H9 (cell line): ENCODE results near the gene ANTKMT. TPM values are rescaled to one million over a fixed set of nuclear protein-coding genes. Genes with fewer than 3 reads are reported as not detected.

Source experiments
- DNase-seq: peaks from one replicate; pipeline ENCODE4 v3.0.0-alpha.2; 2017
- H2AFZ ChIP-seq: one replicate; pipeline ENCODE4 v1.6.1; 2013; ENCODE audit warnings: mild to moderate bottlenecking, low read length, control low read depth, moderate library complexity
- H2AK5ac ChIP-seq: 2 replicates; pipeline ENCODE4 v1.6.1; 2013; ENCODE audit warnings: low read length, control low read depth, mixed read lengths; ENCODE audit not compliant: insufficient read length
- H2BK120ac ChIP-seq: one replicate; pipeline ENCODE4 v1.6.1; 2013; ENCODE audit warnings: low read depth, mild to moderate bottlenecking, low read length, control low read depth, inconsistent platforms; ENCODE audit not compliant: poor library complexity, severe bottlenecking
- H2BK12ac ChIP-seq: 2 replicates; pipeline ENCODE4 v1.6.1; 2013; ENCODE audit warnings: low read length, control low read depth, mixed read lengths, low read depth; ENCODE audit not compliant: insufficient read length
- H2BK15ac ChIP-seq: 2 replicates; pipeline ENCODE4 v1.6.1; 2013; ENCODE audit warnings: low read depth, low read length, control low read depth
- H2BK20ac ChIP-seq: one replicate; pipeline ENCODE4 v1.6.1; 2013; ENCODE audit warnings: low read depth, mild to moderate bottlenecking, low read length, control low read depth, inconsistent platforms; ENCODE audit not compliant: poor library complexity, severe bottlenecking
- H2BK5ac ChIP-seq: 2 replicates; pipeline ENCODE4 v1.6.1; 2013; ENCODE audit warnings: low read length, control low read depth, mixed read lengths; ENCODE audit not compliant: insufficient read length
- H3K14ac ChIP-seq: 2 replicates; pipeline ENCODE4 v1.6.1; 2013; ENCODE audit warnings: low read length, control low read depth; ENCODE audit not compliant: insufficient read depth
- H3K18ac ChIP-seq: 2 replicates; pipeline ENCODE4 v1.6.1; 2013; ENCODE audit warnings: low read depth, mild to moderate bottlenecking, mixed read lengths, low read length, control low read depth; ENCODE audit not compliant: insufficient read length
- H3K23ac ChIP-seq: 2 replicates; pipeline ENCODE4 v1.6.1; 2013; ENCODE audit warnings: low read length, control low read depth, mixed read lengths, low read depth; ENCODE audit not compliant: insufficient read length
- H3K23me2 ChIP-seq: 2 replicates; pipeline ENCODE4 v1.6.1; 2013; ENCODE audit warnings: low read depth, mild to moderate bottlenecking, mixed read lengths, low read length, control low read depth; ENCODE audit not compliant: insufficient read length, poor library complexity, severe bottlenecking
- H3K27ac ChIP-seq: 2 replicates; pipeline ENCODE4 v1.5.1; 2013; ENCODE audit warnings: low read length, control low read depth, mixed read lengths, low read depth; ENCODE audit not compliant: insufficient read length
- H3K27me3 ChIP-seq: 2 replicates; pipeline ENCODE4 v1.6.1; 2013; ENCODE audit warnings: low read length, control low read depth, inconsistent platforms; ENCODE audit not compliant: insufficient read depth
- H3K4ac ChIP-seq: 2 replicates; pipeline ENCODE4 v1.6.1; 2013; ENCODE audit warnings: low read depth, mild to moderate bottlenecking, control low read depth, inconsistent platforms, low read length, moderate library complexity
- H3K4me1 ChIP-seq: 2 replicates; pipeline ENCODE4 v1.6.1; 2013; ENCODE audit warnings: low read length, control low read depth, inconsistent platforms; ENCODE audit not compliant: insufficient read depth
- H3K4me2 ChIP-seq: 2 replicates; pipeline ENCODE4 v1.6.1; 2013; ENCODE audit warnings: low read length, control low read depth, mixed read lengths; ENCODE audit not compliant: insufficient read length, insufficient read depth
- H3K56ac ChIP-seq: 2 replicates; pipeline ENCODE4 v1.6.1; 2013; ENCODE audit warnings: low read depth, mild to moderate bottlenecking, mixed read lengths, low read length, control low read depth; ENCODE audit not compliant: insufficient read length
- H3K79me1 ChIP-seq: 2 replicates; pipeline ENCODE4 v1.6.1; 2013; ENCODE audit warnings: low read depth, mild to moderate bottlenecking, moderate library complexity, low read length, control low read depth, inconsistent platforms; ENCODE audit not compliant: insufficient read depth, poor library complexity, severe bottlenecking
- H3K79me2 ChIP-seq: 2 replicates; pipeline ENCODE4 v1.6.1; 2013; ENCODE audit warnings: low read length, control low read depth, inconsistent platforms; ENCODE audit not compliant: insufficient read depth
- H3K9ac ChIP-seq: 2 replicates; pipeline ENCODE4 v1.6.1; 2013; ENCODE audit warnings: low read length, control low read depth, mixed read lengths; ENCODE audit not compliant: insufficient read length; ENCODE audit errors: extremely low read depth
- H3K9me3 ChIP-seq: one replicate; pipeline ENCODE4 v1.6.1; 2013; ENCODE audit warnings: low read depth, low read length, inconsistent platforms; ENCODE audit not compliant: control insufficient read depth
- H3T11ph ChIP-seq: one replicate; pipeline ENCODE4 v1.6.1; 2013; ENCODE audit warnings: mild to moderate bottlenecking, low read length, control low read depth, inconsistent platforms
- H4K20me1 ChIP-seq: one replicate; pipeline ENCODE4 v1.6.1; 2013; ENCODE audit not compliant: control insufficient read depth, insufficient read length, insufficient read depth
- H4K5ac ChIP-seq: 2 replicates; pipeline ENCODE4 v1.6.1; 2013; ENCODE audit warnings: low read depth, mild to moderate bottlenecking, mixed read lengths, low read length, control low read depth; ENCODE audit not compliant: insufficient read length
- H4K8ac ChIP-seq: replicated peaks from 2 replicates; pipeline ENCODE4 v1.6.1; 2013; ENCODE audit warnings: low read length, control low read depth, mixed read lengths, low read depth; ENCODE audit not compliant: insufficient read length
- H4K91ac ChIP-seq: 2 replicates; pipeline ENCODE4 v1.6.1; 2013; ENCODE audit warnings: low read depth, mild to moderate bottlenecking, moderate library complexity, mixed read lengths, low read length, control low read depth; ENCODE audit not compliant: insufficient read length
- H3K27ac Mint-ChIP-seq, 3 experiments: 2 replicates in 2 of 3; 3 replicates in 1 of 3; pipeline ENCODE4 v1.8.0; 2020 to 2021; ENCODE audit warnings: mixed read lengths in 3 of 3, mild to moderate bottlenecking in 1 of 3, moderate library complexity in 1 of 3
- H3K27me3 Mint-ChIP-seq: 2 replicates; pipeline ENCODE4 v1.8.0; 2021; ENCODE audit warnings: low read depth, mild to moderate bottlenecking, moderate library complexity, mixed read lengths
- H3K36me3 Mint-ChIP-seq, 3 experiments: 2 replicates in 2 of 3; 3 replicates in 1 of 3; pipeline ENCODE4 v1.8.0; 2020 to 2021; ENCODE audit warnings: low read depth in 3 of 3, mixed read lengths in 3 of 3; ENCODE audit not compliant: insufficient read depth in 1 of 3
- H3K4me1 Mint-ChIP-seq, 2 experiments: 2 replicates each; pipeline ENCODE4 v1.8.0; 2020; ENCODE audit warnings: mixed read lengths in 2 of 2
- H3K4me3 Mint-ChIP-seq, 2 experiments: 2 replicates in 1 of 2; 3 replicates in 1 of 2; pipeline ENCODE4 v1.8.0; 2020 to 2021; ENCODE audit warnings: mild to moderate bottlenecking in 2 of 2, mixed read lengths in 2 of 2, moderate library complexity in 1 of 2
- H3K9me3 Mint-ChIP-seq, 2 experiments: 2 replicates in 1 of 2; 3 replicates in 1 of 2; pipeline ENCODE4 v1.8.0; 2020; ENCODE audit warnings: mild to moderate bottlenecking in 2 of 2, mixed read lengths in 2 of 2, moderate library complexity in 1 of 2
- CTCF ChIP-seq: fragments of 200-600 bp; sonication (generic); conservative IDR thresholded peaks from 3 replicates; pipeline ENCODE4 v1.8.0; 2021; ENCODE audit warnings: antibody characterized with exemption, mild to moderate bottlenecking
- WGBS: extraction: QIAGEN DNeasy Blood & Tissue Kit; methylation state at CpG from one replicate; pipeline ENCODE4 v1.1.7; 2013; ENCODE audit warnings: missing lambda C conversion rate, low lambda C conversion rate, mixed read lengths; ENCODE audit not compliant: insufficient read length; ENCODE audit errors: extremely low coverage; 5-methylcytosine and 5-hydroxymethylcytosine counted together
- total RNA-seq: library from RNA; stranded (reverse); gene quantifications from 2 replicates; pipeline ENCODE4 v1.2.1, GENCODE V29; 2021

The ANTKMT gene
- total RNA-seq, 1 experiment from 2014 or later = 31.5 TPM

GRCh38 chr16:676913-677312, 44.0 kb upstream of the ANTKMT start:
- H2AFZ ChIP-seq = no peak overlapping the region
- no peak overlapping the region for H2BK120ac ChIP-seq
- no peak overlapping the region for H3T11ph ChIP-seq
- H4K20me1 ChIP-seq = no peaks in the 10 kb centered on the region
- no peak overlapping the region for H4K8ac ChIP-seq
- no peaks in the 10 kb centered on the region for H3K27me3 ChIP-seq
- H3K27ac ChIP-seq = no peak overlapping the region
- H4K5ac ChIP-seq = no peak overlapping the region
- no peaks in the 10 kb centered on the region for H3K9me3 ChIP-seq
- H3K79me1 ChIP-seq = no peaks in the 10 kb centered on the region
- H2BK20ac ChIP-seq = no peak overlapping the region
- H3K23ac ChIP-seq = no peak overlapping the region
- Mint-ChIP-seq H3K9me3 (no peaks in the 10 kb centered on the region), H3K4me3 (no peak overlapping the region; a peak in 1 of 5 replicates), H3K4me1 (peaks cover 16 to 32% of the 10 kb centered on the region in 2 experiments), H3K27ac (no peak overlapping the region), H3K27me3 (peaks cover 3% of the 10 kb centered on the region; the same call in 1 of the 2 replicates), H3K36me3 (peaks cover 13 to 20% (median 16%) of the 10 kb centered on the region in 3 experiments; a peak in 6 of 7 replicates)
- no peak overlapping the region for H2AK5ac ChIP-seq
- peaks cover 2% of the 10 kb centered on the region; the same call in 1 of the 2 replicates for H3K79me2 ChIP-seq
- H3K4me2 ChIP-seq = no peak overlapping the region
- no peaks in the 10 kb centered on the region for H3K4me1 ChIP-seq
- no peak for DNase-seq
- H3K18ac ChIP-seq = no peak overlapping the region
- no peak overlapping the region for H2BK15ac ChIP-seq
- no peak overlapping the region for H2BK12ac ChIP-seq
- no peak overlapping the region for H2BK5ac ChIP-seq
- no CpG with 5 or more reads among the region's 23 CpGs for WGBS
- no peak for TF ChIP-seq CTCF
- H3K9ac ChIP-seq = no peak overlapping the region
- H3K23me2 ChIP-seq = peaks cover 15% of the 10 kb centered on the region
- no peak overlapping the region for H3K4ac ChIP-seq
- H3K14ac ChIP-seq = no peak overlapping the region
- H3K56ac ChIP-seq = no peak overlapping the region
- H4K91ac ChIP-seq = no peak overlapping the region
